ENCODE data around the gene BCL6.
A peak's percentile ranks its signal among the peaks of the same experiment; 100 is the strongest.
"Not testable (repeated sequence)": the region's sequence is repeated elsewhere in the genome, so short reads cannot be mapped to it uniquely, and the experiment has no call there.

The BCL6 gene

DNA sequence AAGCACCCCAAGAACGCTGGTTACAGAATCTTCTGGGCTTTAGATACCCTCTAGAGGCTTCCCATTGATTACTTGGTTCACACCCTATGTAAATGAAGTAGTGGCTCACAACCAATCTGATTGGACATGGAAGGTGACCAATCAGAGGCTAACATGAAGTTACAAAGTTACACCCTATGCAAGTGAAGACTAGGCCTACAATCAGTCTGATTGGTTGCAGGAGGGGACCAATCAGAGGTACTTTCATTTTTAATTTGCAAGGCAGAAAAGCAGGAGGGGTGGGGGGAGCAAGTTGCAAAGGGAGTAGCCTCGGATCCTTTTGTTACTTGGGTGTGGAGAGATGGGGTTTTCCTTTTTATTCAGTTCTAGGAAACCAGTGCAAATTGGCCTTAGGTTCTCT, 31.8 kb downstream of the BCL6 start:
- no peak for DNase-seq (ENCODE audit: low read depth)

DNA sequence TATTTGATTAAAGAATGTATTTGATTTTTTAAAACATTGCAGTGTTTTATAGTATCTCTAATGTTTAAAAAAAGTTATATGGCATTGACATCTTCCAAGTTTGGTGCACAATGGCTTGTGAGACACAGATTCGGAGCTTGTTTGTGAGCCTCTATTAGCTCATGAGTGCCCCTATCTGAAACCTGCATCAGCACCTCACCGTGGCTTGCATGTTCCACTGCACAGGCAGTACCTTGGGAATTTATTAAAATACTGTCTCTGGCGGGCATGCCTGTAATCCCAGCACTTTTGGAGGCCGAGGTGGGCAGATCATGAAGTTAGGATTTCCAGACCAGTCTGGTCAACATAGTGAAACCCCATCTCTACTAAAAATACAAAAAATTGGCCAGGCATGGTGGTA, 36.1 kb downstream of the BCL6 start:
- no peak for DNase-seq (ENCODE audit: low read depth)

GRCh38 chr3:187708696-187709095, 36.6 kb downstream of the BCL6 start:
- no peak for DNase-seq (ENCODE audit: low read depth)

- no peak for DNase-seq (ENCODE audit: low read depth)
Observed at GRCh38 chr3:187706971-187707370, 38.3 kb downstream of the BCL6 start.

GRCh38 chr3:187705164-187705563, 40.1 kb downstream of the BCL6 start:
- DNase-seq (ENCODE audit: low read depth) = no peak

DNA sequence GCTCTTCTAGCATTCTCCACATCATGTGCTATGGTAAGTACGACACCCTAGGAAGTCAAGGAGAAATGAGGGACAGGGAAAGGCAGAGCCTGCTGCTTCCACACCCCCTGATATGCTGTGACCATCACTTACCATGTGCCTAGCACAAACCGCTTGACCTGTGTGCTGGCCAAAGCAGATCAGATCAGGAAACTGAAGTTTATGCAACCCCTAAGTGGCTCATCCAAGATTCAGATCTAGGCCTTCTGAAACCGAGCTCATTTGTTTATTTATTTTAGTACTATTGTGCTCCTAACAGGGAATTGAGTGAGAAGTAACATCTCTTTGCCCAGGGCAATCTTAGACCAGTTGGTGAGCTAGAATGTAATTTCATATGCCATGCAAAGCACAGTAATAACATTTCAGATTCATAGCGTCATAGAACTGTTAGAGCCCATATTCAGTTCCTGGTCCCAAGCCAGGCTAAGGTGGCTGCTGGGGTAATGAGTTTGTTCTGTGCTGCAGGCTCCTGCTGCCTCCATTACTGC, 42.7 kb downstream of the BCL6 start, which contains the start of gene RTP2:
Gene RTP2 (minus strand): TSS at position 51 of the 527 bp plus-strand sequence. CDS start 429 bp downstream, outside the sequence.
- no peak for DNase-seq (ENCODE audit: low read depth)

DNA sequence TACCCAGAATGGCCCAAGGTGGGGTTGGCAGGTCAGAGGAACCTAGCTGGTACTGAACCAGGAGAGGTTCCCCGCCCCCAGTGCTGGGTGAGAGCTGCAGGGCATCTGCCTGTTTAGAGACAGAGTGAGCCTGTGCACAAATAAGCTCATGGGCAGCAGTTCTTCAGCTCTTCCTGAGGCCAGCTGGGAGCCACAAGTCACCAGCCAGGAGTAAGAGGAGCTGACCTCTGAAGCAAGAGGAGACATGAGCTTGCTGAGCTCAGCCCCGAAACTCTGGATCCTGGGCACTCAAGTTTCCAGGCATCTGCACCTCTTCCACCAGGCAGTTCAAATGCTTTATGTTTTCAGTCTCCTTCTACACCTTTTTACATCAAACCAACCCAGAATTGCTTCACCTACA, 45.0 kb downstream of the BCL6 start:
- DNase-seq (ENCODE audit: low read depth) = no peak

DNA sequence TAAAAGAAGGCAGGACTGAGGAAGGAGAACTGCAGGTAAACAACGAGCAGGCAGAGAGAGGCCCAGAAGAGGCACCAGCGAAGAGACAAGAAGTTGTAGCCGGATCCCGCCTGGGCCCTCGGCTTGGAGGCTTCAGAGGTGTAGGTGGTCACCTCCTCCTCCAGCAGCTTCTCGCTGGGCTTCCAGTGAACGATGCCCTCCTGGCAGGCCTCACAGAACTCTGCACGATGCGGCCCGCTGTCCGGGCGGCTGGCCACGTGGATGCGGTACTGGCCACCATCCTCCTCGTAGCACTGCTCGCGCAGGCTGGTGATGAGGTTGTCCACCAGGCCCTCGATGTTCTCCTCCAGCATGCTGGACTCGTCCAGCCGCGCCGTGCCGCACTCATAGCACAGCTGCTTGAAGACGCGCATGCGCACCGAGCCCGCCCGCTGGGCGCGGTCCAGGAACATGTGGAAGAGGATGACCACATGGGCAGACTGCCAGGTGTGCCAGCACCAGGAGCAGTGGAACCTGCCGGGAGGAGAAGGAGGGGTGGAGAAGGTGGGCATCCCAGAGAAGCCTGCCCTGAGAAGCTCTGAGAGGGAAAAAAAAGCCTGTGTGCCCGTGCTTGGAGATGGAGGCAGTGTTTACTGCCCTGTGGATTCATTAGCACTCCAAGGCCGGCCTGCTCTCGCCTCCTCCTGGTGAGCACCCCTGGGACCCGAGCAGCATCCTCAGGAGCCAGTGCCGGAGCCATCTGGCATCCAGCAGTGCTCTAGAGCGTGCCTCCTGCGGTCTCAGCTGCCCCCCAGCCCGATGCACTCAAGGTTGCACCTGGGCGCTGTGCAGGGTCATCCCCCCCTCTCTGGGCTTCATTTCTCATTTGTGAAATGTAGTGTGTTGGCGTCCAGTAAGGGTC, 46.5 kb downstream of the BCL6 start:
- DNase-seq (ENCODE audit: low read depth) = no peak

GRCh38 chr3:187696021-187696420, 49.2 kb downstream of the BCL6 start:
- DNase-seq (ENCODE audit: low read depth) = no peak

DNA sequence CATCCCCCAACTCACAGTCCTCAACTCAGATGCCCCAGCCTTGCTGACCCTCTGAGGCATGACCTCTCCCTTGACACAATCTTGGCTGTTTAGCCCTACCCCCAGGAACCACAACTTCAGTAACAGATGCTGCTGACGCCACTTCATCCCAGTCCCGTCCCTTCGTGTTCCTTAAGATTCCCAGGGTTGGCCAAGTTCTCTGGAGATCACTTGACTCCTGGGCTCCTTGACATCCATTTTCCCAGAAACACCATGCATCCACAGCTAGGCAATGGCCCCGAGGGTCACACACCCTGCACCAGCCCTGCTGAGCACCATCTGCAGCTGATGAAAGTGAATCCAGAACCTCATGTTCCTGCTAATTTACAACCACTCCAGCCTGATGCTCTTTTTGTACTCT, 49.8 kb downstream of the BCL6 start:
- DNase-seq (ENCODE audit: low read depth) = no peak

- no peak for DNase-seq (ENCODE audit: low read depth)
Observed at GRCh38 chr3:187694801-187695200, 50.5 kb downstream of the BCL6 start.

DNA sequence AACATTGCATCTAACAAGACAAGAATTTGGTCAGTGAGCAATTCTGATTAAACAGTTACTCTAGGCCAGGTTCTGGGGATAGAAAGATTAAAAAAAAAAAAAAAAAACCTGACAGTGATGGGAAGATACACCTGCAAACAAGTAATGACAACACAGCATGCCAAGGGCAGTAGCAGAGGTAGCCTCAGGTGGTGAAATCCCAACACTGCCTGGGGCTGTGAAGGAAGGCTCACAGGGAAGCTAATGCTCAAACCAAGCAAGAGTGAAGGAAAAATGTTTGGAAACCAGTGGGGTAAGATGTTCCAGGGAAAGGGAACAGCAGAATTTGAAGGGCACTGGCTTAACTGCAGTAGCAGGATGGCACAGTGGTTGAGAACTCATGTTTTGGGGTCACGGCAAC, 51.8 kb downstream of the BCL6 start:
- DNase-seq (ENCODE audit: low read depth) = no peak

DNA sequence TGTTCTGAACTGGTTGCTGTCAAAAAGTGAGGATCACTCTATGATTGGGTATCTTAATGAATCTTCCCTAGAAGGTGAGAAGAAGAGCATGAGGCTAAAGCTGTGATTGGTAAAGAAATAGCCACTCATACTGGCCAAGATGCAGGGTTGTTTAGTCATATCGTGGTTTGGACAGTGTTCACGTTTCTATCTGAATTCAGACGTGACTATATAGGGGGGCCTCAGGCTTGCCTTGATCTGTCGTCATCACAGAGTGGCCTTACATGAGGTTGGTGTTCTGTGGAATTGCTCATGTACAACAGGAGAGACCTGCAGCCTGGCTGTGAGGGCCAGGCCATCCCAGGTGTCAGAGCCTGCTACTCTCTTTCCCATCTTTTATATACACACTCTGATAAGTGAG, 55.3 kb downstream of the BCL6 start:
- no peak for DNase-seq (ENCODE audit: low read depth)

DNA sequence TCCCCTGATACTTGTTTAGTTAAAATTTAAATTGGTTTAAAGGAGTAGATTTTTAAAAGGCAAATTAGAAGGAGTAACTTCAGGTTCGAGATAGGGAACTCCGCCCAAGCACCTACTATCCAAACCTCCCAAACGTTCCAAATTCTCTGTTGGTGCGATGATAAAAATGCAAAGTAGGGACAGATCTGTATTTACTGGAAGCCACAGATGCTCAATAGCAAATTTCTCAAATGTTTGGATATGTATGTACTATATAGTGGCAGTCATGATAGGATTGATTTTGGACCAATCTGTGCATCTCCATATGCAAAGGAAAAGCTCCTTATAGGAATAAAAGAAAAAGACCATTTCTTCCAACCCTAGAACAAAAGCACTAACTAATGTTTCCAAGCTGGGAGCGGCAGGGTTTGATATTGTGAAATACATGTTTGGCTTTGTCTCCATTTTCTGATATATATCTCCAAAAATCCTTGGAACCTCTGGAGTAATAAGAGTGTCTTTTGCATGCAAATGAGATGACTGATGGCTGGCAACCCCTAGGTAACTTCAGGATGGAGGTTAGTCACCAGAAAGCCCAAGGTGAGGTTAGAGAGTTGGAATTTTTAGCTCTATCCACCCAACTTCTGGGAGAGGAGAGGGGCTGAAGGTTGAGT, 58.5 kb downstream of the BCL6 start:
- DNase-seq (ENCODE audit: low read depth) = no peak

- DNase-seq (ENCODE audit: low read depth) = no peak
Observed at GRCh38 chr3:187685948-187686347, 59.3 kb downstream of the BCL6 start.

GRCh38 chr3:187684880-187685279, 60.4 kb downstream of the BCL6 start:
- no peak for DNase-seq (ENCODE audit: low read depth)

DNA sequence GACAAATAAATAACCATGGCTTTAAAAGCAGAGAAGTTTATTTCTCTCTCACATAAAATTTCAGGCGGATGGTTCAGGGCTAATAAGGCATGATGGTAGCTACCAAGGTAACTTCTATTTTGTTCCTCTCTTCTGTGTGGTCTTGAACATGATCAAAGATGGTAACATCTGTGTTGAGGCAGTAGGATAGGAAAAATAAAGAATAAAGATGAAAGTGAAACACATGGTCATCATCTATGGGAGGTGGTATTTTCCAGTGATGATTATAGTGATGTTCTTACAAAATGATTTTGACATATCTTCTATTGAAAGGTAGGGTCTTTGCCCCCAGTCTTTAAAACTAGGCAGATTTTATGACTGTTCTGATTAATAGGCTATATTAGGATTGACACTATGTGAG, 60.8 kb downstream of the BCL6 start:
- DNase-seq (ENCODE audit: low read depth) = no peak

- DNase-seq (ENCODE audit: low read depth) = not testable (repeated sequence)
Observed at GRCh38 chr3:187681756-187682155, 63.5 kb downstream of the BCL6 start.

DNA sequence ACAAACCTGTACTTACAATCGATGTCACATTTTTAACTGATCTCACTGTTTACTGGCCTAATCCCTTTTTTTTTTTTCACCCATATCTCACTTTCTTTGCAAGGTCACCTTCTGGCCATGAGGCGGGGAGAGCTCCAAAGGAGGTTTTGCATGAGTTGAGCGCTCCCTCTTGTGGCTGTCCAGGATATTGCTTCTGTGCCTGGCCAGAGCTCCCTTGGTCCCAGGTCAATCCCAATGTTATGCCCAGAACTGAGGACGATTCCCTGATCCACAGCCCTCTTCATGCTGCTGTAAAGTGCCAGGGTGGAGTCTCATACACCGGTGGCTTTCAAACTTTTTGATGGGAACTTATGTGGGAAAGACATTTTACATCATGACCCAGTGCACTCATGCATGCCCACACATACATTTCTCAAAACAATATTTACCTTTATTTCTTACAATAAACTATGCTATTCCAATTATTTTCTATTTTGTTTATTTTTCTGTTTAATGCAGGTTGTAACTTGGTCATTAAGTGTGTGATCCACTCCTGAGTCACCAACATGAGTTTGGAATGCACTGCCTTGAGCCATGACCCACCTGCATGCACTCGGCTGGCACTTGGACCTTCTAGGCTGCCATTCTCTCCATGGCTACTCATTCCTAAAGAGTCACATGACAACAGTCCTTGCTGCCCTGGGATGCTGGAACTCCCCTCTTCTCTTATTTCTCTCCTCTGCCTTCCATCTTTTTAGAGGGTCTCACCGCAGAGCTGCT, 65.5 kb downstream of the BCL6 start:
- DNase-seq (ENCODE audit: low read depth) = peak; percentile 17

DNA sequence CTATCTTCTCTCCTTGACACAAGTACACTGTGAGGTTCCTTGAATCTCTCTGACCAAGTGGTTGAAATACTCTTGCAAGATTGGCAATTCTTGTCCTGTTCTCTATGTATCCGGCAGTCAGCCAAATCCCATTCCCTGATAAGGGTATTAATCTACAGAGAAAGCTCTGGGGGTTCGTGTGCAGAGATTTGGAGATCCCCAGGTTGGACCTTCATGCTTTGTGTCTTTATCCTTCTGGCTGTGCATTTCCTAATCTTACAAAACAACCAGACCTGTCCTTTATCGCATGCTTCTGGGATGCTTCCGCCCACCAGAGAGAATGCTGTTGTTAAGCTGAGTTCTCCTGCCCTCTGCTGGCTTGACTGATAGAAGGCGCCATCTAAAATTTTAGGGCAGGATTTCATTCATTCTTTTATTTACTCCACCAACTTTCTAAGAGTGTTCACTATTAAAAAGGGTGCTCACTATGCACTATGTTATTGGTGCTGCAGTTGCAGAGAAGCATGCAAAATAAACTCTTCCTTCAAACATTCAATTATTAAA, 66.5 kb downstream of the BCL6 start:
- DNase-seq (ENCODE audit: low read depth) = no peak

GRCh38 chr3:187677604-187678003, 67.7 kb downstream of the BCL6 start:
- no peak for DNase-seq (ENCODE audit: low read depth)

GRCh38 chr3:187673012-187673411, 72.3 kb downstream of the BCL6 start:
- no peak for DNase-seq (ENCODE audit: low read depth)
